ENCODE measurements around the gene STMN3. TPM values are rescaled to one million over a fixed set of nuclear protein-coding genes. Genes with fewer than 3 reads are reported as not detected.
A peak's percentile ranks its signal among the peaks of the same experiment; 100 is the strongest.

Gene STMN3
- total and polyA plus RNA-seq, 10 of the 15 experiments (the other 5 are each of a cell fraction or from before 2014, with no cell fraction given) = 0.09 to 3.6 (median 1.4) TPM; not detected in 1

GRCh38 chr20:63639093-63639975, 13.9 kb downstream of the STMN3 start:
- no peak for DNase-seq (ENCODE audit: low read depth, low spot score)
- intact Hi-C loops (cut with micrococcal nuclease; ENCODE audit: unreplicated experiment) = no loop called here
- FAIRE-seq = peak; percentile 74
- TF ChIP-seq HDGF (IDR thresholded peaks at IDR 0.05) = 0 out of 2 replicates have a peak, but pooled peaks have one; percentile 52
- 0 out of 2 replicates have a peak, but pooled peaks have one; percentile 3 for TF ChIP-seq SPI1 (IDR thresholded peaks at IDR 0.05; ENCODE audit: borderline replicate concordance, insufficient read depth, low read depth, low read length)
- 0 out of 2 replicates have a peak, but pooled peaks have one; percentile 20 for TF ChIP-seq BACH1 (IDR thresholded peaks at IDR 0.05; ENCODE audit: borderline replicate concordance)
- 0 out of 2 replicates have a peak, but pooled peaks have one; percentile 33 for TF ChIP-seq PKNOX1 (IDR thresholded peaks at IDR 0.05)
- TF ChIP-seq SMARCA5 (IDR thresholded peaks at IDR 0.05) = no peak
- peak; percentile 67 for TF ChIP-seq POLR2A (IDR thresholded peaks at IDR 0.05; ENCODE audit: low read depth, low read length)
- TF ChIP-seq RAD21 (IDR thresholded peaks at IDR 0.05; ENCODE audit: insufficient read depth, low read depth, low read length) = no peak
- H3K4me2 ChIP-seq (ENCODE audit: control insufficient read depth, insufficient read depth) = peak overlapping the region; percentile 75
- H4K20me1 ChIP-seq (ENCODE audit: control insufficient read depth, insufficient read depth) = no peaks in the 10 kb centered on the region
- H3K9ac ChIP-seq (ENCODE audit: control insufficient read depth, insufficient read depth, low read length) = 0 out of 2 replicates have a peak overlapping the region, but pooled peaks have one; percentile 38
- H3K27me3 ChIP-seq (replicated peaks in 1 of 2; ENCODE audit: control insufficient read depth in 2 of 2, insufficient read depth in 2 of 2, low read length in 1 of 2) = no peaks in the 10 kb centered on the region; a peak in 1 of 4 replicates
- no peak overlapping the region for H3K4me3 ChIP-seq
- H2AFZ ChIP-seq (ENCODE audit: control insufficient read depth, low read depth, low read length) = peak overlapping the region; percentile 37
- POLR2A ChIA-PET = no interaction called here
- peak; percentile 34 for ATAC-seq
- H3K79me2 ChIP-seq (ENCODE audit: control insufficient read depth, insufficient read depth, low read length) = peaks cover 1% of the 10 kb centered on the region; the same call in 1 of the 2 replicates
- H3K27ac ChIP-seq (ENCODE audit: control insufficient read depth, insufficient read depth) = peak overlapping the region; percentile 53; the same call in 1 of the 2 replicates
- SMC1A ChIA-PET (ENCODE audit: uncharacterized antibody, unreplicated experiment) = no interaction called here
- BruUV-seq (replicated peaks) = no TSS peak
- H3K4me1 ChIP-seq (ENCODE audit: control insufficient read depth, insufficient read depth, low read length) = peaks cover 32% of the 10 kb centered on the region
- no peaks in the 10 kb centered on the region for H3K36me3 ChIP-seq (ENCODE audit: control insufficient read depth in 2 of 2, insufficient read depth in 2 of 2, low read length in 1 of 2)
- RAD21 ChIA-PET (ENCODE audit: unreplicated experiment) = interaction anchor here (1.1 kb wide), 1 partner anchor 102 kb away, joined by 3 read pairs; the partner anchor contains the start of gene PTK6
- WGBS (ENCODE audit: insufficient coverage, insufficient replicate concordance, low lambda C conversion rate, missing lambda C conversion rate) = 21% methylated on average over 15 of the region's 15 CpGs
- H3K9me3 ChIP-seq (replicated peaks; ENCODE audit: control insufficient read depth, insufficient read depth, low read length) = no peaks in the 10 kb centered on the region
- in situ Hi-C loops (cut with MboI) = no loop called here
- CTCF ChIA-PET = no interaction called here
